CD14-positive monocyte (primary cell): ENCODE results near the gene IFNL1. TPM values are rescaled to one million over a fixed set of nuclear protein-coding genes. Genes with fewer than 3 reads are reported as not detected.

Experiments used
- DNase-seq, 3 donors: peaks; one replicate each; pipeline ENCODE4 v3.0.0-alpha.2; 2011 to 2022
- H2AFZ ChIP-seq: 2 replicates; pipeline ENCODE4 v1.6.0; 2012; ENCODE audit warnings: mild to moderate bottlenecking, low read depth, low read length, inconsistent platforms; ENCODE audit not compliant: insufficient read depth, poor library complexity, severe bottlenecking
- H3K27ac ChIP-seq, 2 donors: 1 replicate in 1 of 2; 2 replicates in 1 of 2; pipeline ENCODE4 v1.5.1; 2012 to 2013; ENCODE audit warnings: low read length in 2 of 2, control low read depth in 1 of 2, inconsistent platforms in 1 of 2, low read depth in 1 of 2, mild to moderate bottlenecking in 1 of 2
- H3K27me3 ChIP-seq, 2 donors: one replicate each; pipeline versions ENCODE4 v1.6.0 to v1.6.1; 2011 to 2013; ENCODE audit warnings: low read length in 2 of 2; ENCODE audit not compliant: control insufficient read depth in 2 of 2, insufficient read depth in 2 of 2
- H3K36me3 ChIP-seq, 2 donors: replicated peaks in 1 of 2; 1 replicate in 1 of 2; 2 replicates in 1 of 2; pipeline versions ENCODE4 v1.5.1 to v1.6.1; 2012 to 2013; ENCODE audit warnings: low read length in 2 of 2, control low read depth in 1 of 2, inconsistent platforms in 1 of 2, mild to moderate bottlenecking in 1 of 2; ENCODE audit not compliant: insufficient read depth in 2 of 2, control insufficient read depth in 1 of 2
- H3K4me1 ChIP-seq, 2 donors: 1 replicate in 1 of 2; 2 replicates in 1 of 2; pipeline versions ENCODE4 v1.5.1 to v1.6.1; 2012 to 2013; ENCODE audit warnings: low read length in 2 of 2, control low read depth in 1 of 2, inconsistent platforms in 1 of 2, mild to moderate bottlenecking in 1 of 2, moderate library complexity in 1 of 2; ENCODE audit not compliant: insufficient read depth in 2 of 2, control insufficient read depth in 1 of 2
- H3K4me2 ChIP-seq: replicated peaks from 2 replicates; pipeline ENCODE3; 2012; ENCODE audit warnings: low read length, moderate library complexity, mild to moderate bottlenecking; ENCODE audit not compliant: poor library complexity, severe bottlenecking; ENCODE audit errors: extremely low read depth
- H3K4me3 ChIP-seq, 3 experiments: fragments of 200-600 bp in 1 of 3; sonication (generic) in 1 of 3; replicated peaks in 1 of 3; 1 replicate in 2 of 3; 2 replicates in 1 of 3; pipeline ENCODE4 v1.5.1; 2011 to 2013; ENCODE audit warnings: low read length in 3 of 3, mild to moderate bottlenecking in 3 of 3, control low read depth in 2 of 3, low read depth in 2 of 3, inconsistent platforms in 1 of 3, moderate library complexity in 1 of 3
- H3K79me2 ChIP-seq: 2 replicates; pipeline ENCODE4 v1.6.0; 2012; ENCODE audit warnings: mild to moderate bottlenecking, control low read depth, inconsistent platforms, low read length, moderate library complexity; ENCODE audit not compliant: insufficient read depth
- H3K9ac ChIP-seq: 2 replicates; pipeline ENCODE4 v1.6.0; 2017; ENCODE audit warnings: low read length, mild to moderate bottlenecking; ENCODE audit not compliant: insufficient read depth, poor library complexity, severe bottlenecking
- H3K9me3 ChIP-seq, 2 donors: replicated peaks in 1 of 2; 1 replicate in 1 of 2; 2 replicates in 1 of 2; pipeline versions ENCODE4 v1.5.1 to v1.6.1; 2012 to 2013; ENCODE audit warnings: low read length in 2 of 2, control low read depth in 1 of 2; ENCODE audit not compliant: control insufficient read depth in 1 of 2, insufficient read depth in 1 of 2
- H4K20me1 ChIP-seq: 2 replicates; pipeline ENCODE4 v1.6.0; 2012; ENCODE audit warnings: mild to moderate bottlenecking, low read length, control low read depth, moderate library complexity; ENCODE audit not compliant: insufficient read depth
- H3K27ac Mint-ChIP-seq, 7 donors: one replicate each; pipeline ENCODE4 v1.8.0; 2020; ENCODE audit warnings: mild to moderate bottlenecking in 7 of 7, mixed read lengths in 7 of 7, moderate library complexity in 6 of 7, inconsistent platforms in 2 of 7
- H3K27me3 Mint-ChIP-seq, 3 donors: one replicate each; pipeline ENCODE4 v1.8.0; 2021 to 2022; ENCODE audit warnings: low read depth in 3 of 3, mild to moderate bottlenecking in 3 of 3, mixed read lengths in 3 of 3, moderate library complexity in 3 of 3, inconsistent platforms in 1 of 3
- H3K36me3 Mint-ChIP-seq, 2 donors: one replicate each; pipeline ENCODE4 v1.8.0; 2020; ENCODE audit warnings: mixed read lengths in 2 of 2, inconsistent platforms in 1 of 2, mild to moderate bottlenecking in 1 of 2
- H3K4me1 Mint-ChIP-seq: one replicate; pipeline ENCODE4 v1.8.0; 2020; ENCODE audit warnings: mild to moderate bottlenecking, mixed read lengths
- H3K4me3 Mint-ChIP-seq, 2 donors: one replicate each; pipeline ENCODE4 v1.8.0; 2020; ENCODE audit warnings: mild to moderate bottlenecking in 2 of 2, mixed read lengths in 2 of 2, moderate library complexity in 1 of 2
- H3K9me3 Mint-ChIP-seq, 7 donors: one replicate each; pipeline ENCODE4 v1.8.0; 2020 to 2022; ENCODE audit warnings: mixed read lengths in 7 of 7, mild to moderate bottlenecking in 6 of 7, moderate library complexity in 6 of 7, inconsistent platforms in 2 of 7
- WGBS: methylation state at CpG from one replicate; pipeline ENCODE4 v1.1.5; 2013; ENCODE audit warnings: missing lambda C conversion rate; ENCODE audit not compliant: insufficient coverage; 5-methylcytosine and 5-hydroxymethylcytosine counted together
- intact Hi-C, 2 donors: fragments of 100-400 bp; cut with micrococcal nuclease; formaldehyde crosslinking; loops; one replicate each; pipeline versions ENCODE4 v1.15.0 to v1.15.1; 2023
- polyA plus RNA-seq, 3 donors: library from polyadenylated mRNA; depleted of rRNA in 1 of 3; unstranded in 2 of 3; stranded (reverse) in 1 of 3; fragments of 300-500 nt in 2 of 3; fragments of >200 nt in 1 of 3; fragmentation: Illumina TruSeq in 2 of 3; gene quantifications; 1 replicate in 2 of 3; 2 replicates in 1 of 3; pipeline ENCODE4 v1.2.3, GENCODE V29; 2012 to 2021
- TF ChIP-seq, protein P1 (sequence below): fragments of 200-600 bp; IDR thresholded peaks from one replicate; pipeline ENCODE4 v1.8.0; 2022; ENCODE audit warnings: antibody characterized with exemption, mild to moderate bottlenecking

IFNL1 gene
- polyA plus RNA-seq, 3 donors = not detected

DNA sequence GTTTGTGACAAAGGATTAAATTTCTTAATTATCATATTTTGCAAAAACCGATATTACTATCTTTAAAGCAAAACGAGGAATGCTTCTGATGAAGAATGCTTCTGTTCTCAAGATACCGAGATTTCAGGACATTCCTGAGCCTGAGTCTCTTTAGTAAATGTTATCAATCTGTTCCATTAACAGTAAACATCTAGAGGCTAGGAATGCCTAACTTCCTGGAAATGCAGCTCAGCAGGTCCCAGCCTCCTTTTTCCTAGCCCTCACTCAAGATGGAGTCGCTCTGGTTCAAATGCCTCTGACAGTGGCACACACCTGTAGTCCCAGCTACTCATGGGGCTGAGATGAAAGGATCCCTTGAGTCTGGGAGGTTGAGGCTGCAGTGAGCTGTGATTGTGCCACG is 45.1 kb upstream of the IFNL1 start:
- Histone ChIP-seq H3K79me2 (no peaks in the 10 kb centered on the region), H3K9ac (no peak overlapping the region), H4K20me1 (no peaks in the 10 kb centered on the region), H2AFZ (no peak overlapping the region), H3K36me3 (no peaks in the 10 kb centered on the region), H3K9me3 (no peaks in the 10 kb centered on the region), H3K4me3 (no peak overlapping the region), H3K4me1 (peaks cover 0 to 7% of the 10 kb centered on the region in 2 donors), H3K27ac (no peak overlapping the region), H3K4me2 (no peak overlapping the region), H3K27me3 (peaks cover 2 to 24% of the 10 kb centered on the region in 2 donors)
- TF ChIP-seq, protein P1, sequence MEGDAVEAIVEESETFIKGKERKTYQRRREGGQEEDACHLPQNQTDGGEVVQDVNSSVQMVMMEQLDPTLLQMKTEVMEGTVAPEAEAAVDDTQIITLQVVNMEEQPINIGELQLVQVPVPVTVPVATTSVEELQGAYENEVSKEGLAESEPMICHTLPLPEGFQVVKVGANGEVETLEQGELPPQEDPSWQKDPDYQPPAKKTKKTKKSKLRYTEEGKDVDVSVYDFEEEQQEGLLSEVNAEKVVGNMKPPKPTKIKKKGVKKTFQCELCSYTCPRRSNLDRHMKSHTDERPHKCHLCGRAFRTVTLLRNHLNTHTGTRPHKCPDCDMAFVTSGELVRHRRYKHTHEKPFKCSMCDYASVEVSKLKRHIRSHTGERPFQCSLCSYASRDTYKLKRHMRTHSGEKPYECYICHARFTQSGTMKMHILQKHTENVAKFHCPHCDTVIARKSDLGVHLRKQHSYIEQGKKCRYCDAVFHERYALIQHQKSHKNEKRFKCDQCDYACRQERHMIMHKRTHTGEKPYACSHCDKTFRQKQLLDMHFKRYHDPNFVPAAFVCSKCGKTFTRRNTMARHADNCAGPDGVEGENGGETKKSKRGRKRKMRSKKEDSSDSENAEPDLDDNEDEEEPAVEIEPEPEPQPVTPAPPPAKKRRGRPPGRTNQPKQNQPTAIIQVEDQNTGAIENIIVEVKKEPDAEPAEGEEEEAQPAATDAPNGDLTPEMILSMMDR = no peak
- intact Hi-C loops = no loop called here
- no peaks in the 10 kb centered on the region for H3K36me3 Mint-ChIP-seq
- WGBS = no CpG with 5 or more reads among the region's 5 CpGs
- no peak for DNase-seq
- H3K27ac Mint-ChIP-seq = no peak overlapping the region
- H3K27me3 Mint-ChIP-seq = peaks cover 23 to 31% (median 29%) of the 10 kb centered on the region in 3 donors
- peaks cover 4% of the 10 kb centered on the region for H3K4me1 Mint-ChIP-seq
- H3K4me3 Mint-ChIP-seq = no peak overlapping the region
- peaks cover 0 to 4% (median 2%) of the 10 kb centered on the region in 7 donors for H3K9me3 Mint-ChIP-seq

DNA sequence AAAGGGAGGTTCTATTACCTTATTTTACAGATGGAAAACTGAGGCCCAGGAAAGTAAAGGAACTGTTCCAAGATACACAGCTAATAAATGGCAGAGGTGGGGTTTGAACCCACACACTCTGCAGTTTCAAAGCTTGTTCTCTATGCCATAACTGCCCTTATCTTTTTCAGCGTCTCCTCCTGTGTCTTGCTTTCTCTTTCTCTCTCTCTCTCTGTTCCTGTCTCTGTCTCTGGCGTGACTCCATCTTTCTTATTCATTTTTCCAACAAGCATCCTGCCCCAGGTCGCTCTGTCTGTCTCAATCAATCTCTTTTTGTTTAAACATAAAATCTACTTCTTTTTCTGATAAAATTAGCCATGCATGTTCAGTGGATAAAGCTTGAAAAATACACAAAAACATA is 44.4 kb upstream of the IFNL1 start:
- TF ChIP-seq, protein P1 = no peak

More for the DNA sequence above, 44.4 kb upstream of the IFNL1 start:
- Mint-ChIP-seq H3K27ac (no peak overlapping the region), H3K27me3 (peaks cover 27 to 28% (median 28%) of the 10 kb centered on the region in 3 donors), H3K9me3 (peaks cover 0 to 11% (median 1%) of the 10 kb centered on the region in 7 donors), H3K36me3 (no peaks in the 10 kb centered on the region), H3K4me3 (no peak overlapping the region), H3K4me1 (peaks cover 4% of the 10 kb centered on the region)
- Histone ChIP-seq H3K4me2 (no peak overlapping the region), H3K4me3 (no peak overlapping the region), H3K36me3 (no peaks in the 10 kb centered on the region), H3K9me3 (no peaks in the 10 kb centered on the region), H3K9ac (no peak overlapping the region), H3K79me2 (no peaks in the 10 kb centered on the region), H4K20me1 (no peaks in the 10 kb centered on the region), H3K27me3 (peaks cover 2 to 22% of the 10 kb centered on the region in 2 donors), H3K27ac (no peak overlapping the region), H3K4me1 (peaks cover 0 to 7% of the 10 kb centered on the region in 2 donors), H2AFZ (no peak overlapping the region)
- 8% methylated on average over 2 of the region's 3 CpGs for WGBS
- no peak for DNase-seq
- intact Hi-C loops = no loop called here
